ENCODE measurements around the gene PIPOX.

Gene PIPOX

DNA sequence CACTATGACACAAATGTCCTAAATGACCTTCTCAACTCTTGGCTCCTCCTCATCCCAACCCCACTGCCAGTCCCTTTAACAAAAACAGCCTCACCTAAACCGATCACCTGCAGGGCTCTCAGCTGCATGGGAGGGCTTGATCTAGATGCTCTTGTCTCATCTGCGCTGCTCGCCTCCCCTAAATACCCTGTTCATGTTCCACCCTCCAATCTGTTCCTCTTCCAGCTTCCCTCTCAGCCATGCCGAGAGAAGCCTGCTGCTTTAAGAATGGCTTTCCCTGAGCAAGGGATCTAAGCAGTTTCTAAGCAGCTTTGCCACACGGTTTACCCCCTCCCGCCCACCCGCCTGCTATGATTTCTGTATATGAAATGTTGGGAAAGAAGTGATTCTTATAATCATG lies 23.7 kb downstream of the PIPOX start:
- H3K9me2 ChIP-seq (replicated peaks; ENCODE audit: insufficient read depth, low read length): no peaks in the 10 kb centered on the region
- no peaks in the 10 kb centered on the region for H3K27me3 ChIP-seq (replicated peaks; ENCODE audit: insufficient read depth, low read length)
- no peak for DNase-seq
- TF ChIP-seq, protein P1, sequence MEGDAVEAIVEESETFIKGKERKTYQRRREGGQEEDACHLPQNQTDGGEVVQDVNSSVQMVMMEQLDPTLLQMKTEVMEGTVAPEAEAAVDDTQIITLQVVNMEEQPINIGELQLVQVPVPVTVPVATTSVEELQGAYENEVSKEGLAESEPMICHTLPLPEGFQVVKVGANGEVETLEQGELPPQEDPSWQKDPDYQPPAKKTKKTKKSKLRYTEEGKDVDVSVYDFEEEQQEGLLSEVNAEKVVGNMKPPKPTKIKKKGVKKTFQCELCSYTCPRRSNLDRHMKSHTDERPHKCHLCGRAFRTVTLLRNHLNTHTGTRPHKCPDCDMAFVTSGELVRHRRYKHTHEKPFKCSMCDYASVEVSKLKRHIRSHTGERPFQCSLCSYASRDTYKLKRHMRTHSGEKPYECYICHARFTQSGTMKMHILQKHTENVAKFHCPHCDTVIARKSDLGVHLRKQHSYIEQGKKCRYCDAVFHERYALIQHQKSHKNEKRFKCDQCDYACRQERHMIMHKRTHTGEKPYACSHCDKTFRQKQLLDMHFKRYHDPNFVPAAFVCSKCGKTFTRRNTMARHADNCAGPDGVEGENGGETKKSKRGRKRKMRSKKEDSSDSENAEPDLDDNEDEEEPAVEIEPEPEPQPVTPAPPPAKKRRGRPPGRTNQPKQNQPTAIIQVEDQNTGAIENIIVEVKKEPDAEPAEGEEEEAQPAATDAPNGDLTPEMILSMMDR (IDR thresholded peaks at IDR 0.05; ENCODE audit: low read length): no peak
- no peak for TF ChIP-seq EZH2 (optimal IDR thresholded peaks at IDR 0.05; ENCODE audit: low read depth, low read length)
- TF ChIP-seq EZH2phosphoT487 (IDR thresholded peaks at IDR 0.05; ENCODE audit: low read length): no peak
- no peaks in the 10 kb centered on the region for H3K4me1 ChIP-seq (ENCODE audit: low read length)
- H3K27ac ChIP-seq (ENCODE audit: low read length): no peak overlapping the region
- no peak overlapping the region for H2AFZ ChIP-seq (ENCODE audit: low read length)
- no peaks in the 10 kb centered on the region for H4K20me1 ChIP-seq (ENCODE audit: insufficient read depth, low read length)
- H3K9me3 ChIP-seq (replicated peaks; ENCODE audit: insufficient read depth, low read length): no peaks in the 10 kb centered on the region
- no peak overlapping the region for H3K4me3 ChIP-seq (ENCODE audit: low read length)
- no peaks in the 10 kb centered on the region for H3F3A ChIP-seq (ENCODE audit: insufficient read depth, low read length)
- no peaks in the 10 kb centered on the region for H3K79me2 ChIP-seq (ENCODE audit: low read length)
- H3K4me2 ChIP-seq (ENCODE audit: low read depth, low read length): no peak overlapping the region
- no peaks in the 10 kb centered on the region for H3K36me3 ChIP-seq (replicated peaks; ENCODE audit: insufficient read depth, low read length)
- no peak overlapping the region for H3K9ac ChIP-seq (ENCODE audit: low read length)

DNA sequence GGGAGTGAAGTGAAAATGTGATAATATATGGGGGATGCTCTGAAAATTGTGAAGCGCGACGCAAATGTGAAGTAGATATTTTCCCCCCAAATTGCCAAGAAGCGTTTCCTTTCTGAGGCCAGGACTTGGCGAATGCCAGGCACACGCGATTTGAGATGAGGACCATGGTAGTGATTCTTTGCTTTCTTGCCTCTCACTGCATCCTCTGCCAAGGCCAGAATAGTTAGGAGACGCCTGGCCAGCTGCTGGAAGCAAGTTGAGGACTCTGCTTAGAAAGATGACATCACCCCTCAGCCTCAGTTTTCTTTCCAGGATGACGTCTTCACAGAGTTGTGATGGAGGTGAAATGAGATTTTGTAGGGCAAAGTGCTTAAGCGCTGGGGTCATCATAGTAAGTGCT lies 25.9 kb downstream of the PIPOX start:
- Histone ChIP-seq H3K79me2 (ENCODE audit: low read length) (no peaks in the 10 kb centered on the region), H3K4me2 (ENCODE audit: low read depth, low read length) (no peak overlapping the region), H3K4me3 (ENCODE audit: low read length) (no peak overlapping the region), H2AFZ (ENCODE audit: low read length) (no peak overlapping the region), H3F3A (ENCODE audit: insufficient read depth, low read length) (no peaks in the 10 kb centered on the region), H3K9me2 (replicated peaks; ENCODE audit: insufficient read depth, low read length) (no peaks in the 10 kb centered on the region), H3K9me3 (replicated peaks; ENCODE audit: insufficient read depth, low read length) (no peaks in the 10 kb centered on the region), H3K4me1 (ENCODE audit: low read length) (no peaks in the 10 kb centered on the region), H4K20me1 (ENCODE audit: insufficient read depth, low read length) (no peaks in the 10 kb centered on the region), H3K27ac (ENCODE audit: low read length) (no peak overlapping the region), H3K9ac (ENCODE audit: low read length) (no peak overlapping the region), H3K27me3 (replicated peaks; ENCODE audit: insufficient read depth, low read length) (no peaks in the 10 kb centered on the region), H3K36me3 (replicated peaks; ENCODE audit: insufficient read depth, low read length) (no peaks in the 10 kb centered on the region)
- DNase-seq: no peak
- TF ChIP-seq EZH2 (optimal IDR thresholded peaks at IDR 0.05; ENCODE audit: low read depth, low read length) (no peak), EZH2phosphoT487 (IDR thresholded peaks at IDR 0.05; ENCODE audit: low read length) (no peak)
- TF ChIP-seq, protein P1 (IDR thresholded peaks at IDR 0.05; ENCODE audit: low read length): no peak

DNA sequence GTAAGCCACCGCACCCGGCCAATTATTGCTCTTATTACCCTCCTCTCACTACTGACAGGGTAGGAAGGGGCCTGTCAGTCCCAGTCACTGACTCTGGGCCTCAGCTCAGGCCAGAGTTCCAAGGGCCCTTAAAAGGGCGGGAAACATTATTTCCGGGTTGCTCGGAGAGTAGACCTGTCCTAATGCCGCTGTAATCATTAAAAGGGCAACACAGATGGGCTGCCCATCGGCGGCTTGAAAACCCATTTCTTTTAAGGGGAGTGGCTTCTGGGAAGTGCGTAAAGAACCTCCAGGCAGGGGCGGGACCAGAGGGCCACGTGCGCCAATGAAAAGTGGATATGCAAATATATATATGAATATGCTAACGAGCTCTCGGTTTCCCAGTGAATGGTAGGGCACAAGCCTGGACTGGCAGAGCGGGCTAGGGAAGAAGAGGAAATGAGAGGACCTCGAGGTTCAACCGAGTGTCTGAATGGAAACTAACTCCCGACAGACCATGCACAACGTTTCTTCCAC lies 26.6 kb downstream of the PIPOX start:
- H3K9me2 ChIP-seq (replicated peaks; ENCODE audit: insufficient read depth, low read length): no peaks in the 10 kb centered on the region
- H3K9ac ChIP-seq (ENCODE audit: low read length): no peak overlapping the region
- H3K4me1 ChIP-seq (ENCODE audit: low read length): no peaks in the 10 kb centered on the region
- no peak for DNase-seq
- H3K36me3 ChIP-seq (replicated peaks; ENCODE audit: insufficient read depth, low read length): no peaks in the 10 kb centered on the region
- H3K9me3 ChIP-seq (replicated peaks; ENCODE audit: insufficient read depth, low read length): no peaks in the 10 kb centered on the region
- H3K79me2 ChIP-seq (ENCODE audit: low read length): no peaks in the 10 kb centered on the region
- no peak for TF ChIP-seq EZH2 (optimal IDR thresholded peaks at IDR 0.05; ENCODE audit: low read depth, low read length)
- TF ChIP-seq, protein P1 (IDR thresholded peaks at IDR 0.05; ENCODE audit: low read length): no peak
- TF ChIP-seq EZH2phosphoT487 (IDR thresholded peaks at IDR 0.05; ENCODE audit: low read length): no peak
- no peak overlapping the region for H3K4me2 ChIP-seq (ENCODE audit: low read depth, low read length)
- H3F3A ChIP-seq (ENCODE audit: insufficient read depth, low read length): no peaks in the 10 kb centered on the region
- no peaks in the 10 kb centered on the region for H4K20me1 ChIP-seq (ENCODE audit: insufficient read depth, low read length)
- H3K27ac ChIP-seq (ENCODE audit: low read length): no peak overlapping the region
- no peaks in the 10 kb centered on the region for H3K27me3 ChIP-seq (replicated peaks; ENCODE audit: insufficient read depth, low read length)
- no peak overlapping the region for H2AFZ ChIP-seq (ENCODE audit: low read length)
- no peak overlapping the region for H3K4me3 ChIP-seq (ENCODE audit: low read length)

Data from MM.1S (cell line).